Measurements from ENCODE around the gene PDIA2. TPM values are rescaled to one million over a fixed set of nuclear protein-coding genes. Genes with fewer than 3 reads are reported as not detected.
"Not testable (repeated sequence)": the region's sequence is repeated elsewhere in the genome, so short reads cannot be mapped to it uniquely, and the experiment has no call there.

Gene PDIA2
- total RNA-seq, 2 donors from 2014 or later = 0.81 to 3.2 TPM

GRCh38 chr16:253833-254232, 29.1 kb upstream of the PDIA2 start:
- no peaks in the 10 kb centered on the region for H3K27me3 ChIP-seq (replicated peaks; ENCODE audit: insufficient read depth)
- H3K4me1 ChIP-seq (ENCODE audit: control insufficient read depth in 1 of 2, low read depth in 2 of 2) = no peaks in the 10 kb centered on the region
- DNase-seq (ENCODE audit: low spot score) (no peak), ATAC-seq (ENCODE audit: insufficient number of reproducible peaks, low FRiP score, low read depth) (no peak)
- no peaks in the 10 kb centered on the region for H3K9me3 ChIP-seq
- no peak overlapping the region for H3K27ac ChIP-seq
- no peak for TF ChIP-seq CTCF (IDR thresholded peaks at IDR 0.05)
- no peak overlapping the region for H3K4me3 ChIP-seq
- H3K36me3 ChIP-seq = peaks cover 17% of the 10 kb centered on the region

- peaks cover 23% of the 10 kb centered on the region for H3K36me3 ChIP-seq
- ATAC-seq (ENCODE audit: insufficient number of reproducible peaks, low FRiP score, low read depth) (no peak), DNase-seq (ENCODE audit: low spot score) (no peak)
- no peak for TF ChIP-seq CTCF (IDR thresholded peaks at IDR 0.05)
- H3K4me3 ChIP-seq = no peak overlapping the region
- H3K27ac ChIP-seq = no peak overlapping the region
- no peaks in the 10 kb centered on the region for H3K27me3 ChIP-seq (replicated peaks; ENCODE audit: insufficient read depth)
- H3K9me3 ChIP-seq = no peaks in the 10 kb centered on the region
- H3K4me1 ChIP-seq (ENCODE audit: control insufficient read depth in 1 of 2, low read depth in 2 of 2) = no peaks in the 10 kb centered on the region
Observed at GRCh38 chr16:254461-254860, 28.5 kb upstream of the PDIA2 start.

GRCh38 chr16:255183-255582, 27.8 kb upstream of the PDIA2 start:
- DNase-seq (ENCODE audit: low spot score) (no peak), ATAC-seq (ENCODE audit: insufficient number of reproducible peaks, low FRiP score, low read depth) (no peak)
- Histone ChIP-seq H3K27me3 (replicated peaks; ENCODE audit: insufficient read depth) (no peaks in the 10 kb centered on the region), H3K4me3 (no peak overlapping the region), H3K36me3 (peaks cover 28% of the 10 kb centered on the region), H3K4me1 (ENCODE audit: control insufficient read depth in 1 of 2, low read depth in 2 of 2) (no peaks in the 10 kb centered on the region), H3K9me3 (no peaks in the 10 kb centered on the region), H3K27ac (no peak overlapping the region)
- TF ChIP-seq CTCF (IDR thresholded peaks at IDR 0.05) = no peak

- DNase-seq (ENCODE audit: low spot score); H3K4me3 ChIP-seq; ATAC-seq (ENCODE audit: insufficient number of reproducible peaks, low FRiP score, low read depth); H3K27ac ChIP-seq; H3K9me3 ChIP-seq; H3K27me3 ChIP-seq (replicated peaks; ENCODE audit: insufficient read depth); H3K4me1 ChIP-seq (ENCODE audit: control insufficient read depth in 1 of 2, low read depth in 2 of 2): not testable (repeated sequence)
- peaks cover 37% of the 10 kb centered on the region for H3K36me3 ChIP-seq
Observed at GRCh38 chr16:258091-258490, 24.9 kb upstream of the PDIA2 start.

GRCh38 chr16:259226-259625, 23.7 kb upstream of the PDIA2 start:
- DNase-seq (ENCODE audit: low spot score) (no peak), ATAC-seq (ENCODE audit: insufficient number of reproducible peaks, low FRiP score, low read depth) (no peak)
- no peak for TF ChIP-seq CTCF (IDR thresholded peaks at IDR 0.05)
- Histone ChIP-seq H3K4me1 (ENCODE audit: control insufficient read depth in 1 of 2, low read depth in 2 of 2) (no peaks in the 10 kb centered on the region), H3K27ac (no peak overlapping the region), H3K36me3 (peaks cover 46% of the 10 kb centered on the region), H3K9me3 (no peaks in the 10 kb centered on the region), H3K27me3 (replicated peaks; ENCODE audit: insufficient read depth) (no peaks in the 10 kb centered on the region), H3K4me3 (no peak overlapping the region)

- Histone ChIP-seq H3K4me1 (ENCODE audit: control insufficient read depth in 1 of 2, low read depth in 2 of 2) (no peaks in the 10 kb centered on the region), H3K27me3 (replicated peaks; ENCODE audit: insufficient read depth) (no peaks in the 10 kb centered on the region), H3K27ac (no peak overlapping the region), H3K36me3 (peaks cover 41% of the 10 kb centered on the region), H3K4me3 (no peak overlapping the region), H3K9me3 (no peaks in the 10 kb centered on the region)
- DNase-seq (ENCODE audit: low spot score) = no peak
- no peak for ATAC-seq (ENCODE audit: insufficient number of reproducible peaks, low FRiP score, low read depth)
- TF ChIP-seq CTCF (IDR thresholded peaks at IDR 0.05) = no peak
Observed at GRCh38 chr16:259814-260253, 23.1 kb upstream of the PDIA2 start.

Data from thoracic aorta (tissue), 2 donors.